Measurements from ENCODE around the gene PWP2.
"Not testable (repeated sequence)": the region's sequence is repeated elsewhere in the genome, so short reads cannot be mapped to it uniquely, and the experiment has no call there.

The PWP2 gene

DNA sequence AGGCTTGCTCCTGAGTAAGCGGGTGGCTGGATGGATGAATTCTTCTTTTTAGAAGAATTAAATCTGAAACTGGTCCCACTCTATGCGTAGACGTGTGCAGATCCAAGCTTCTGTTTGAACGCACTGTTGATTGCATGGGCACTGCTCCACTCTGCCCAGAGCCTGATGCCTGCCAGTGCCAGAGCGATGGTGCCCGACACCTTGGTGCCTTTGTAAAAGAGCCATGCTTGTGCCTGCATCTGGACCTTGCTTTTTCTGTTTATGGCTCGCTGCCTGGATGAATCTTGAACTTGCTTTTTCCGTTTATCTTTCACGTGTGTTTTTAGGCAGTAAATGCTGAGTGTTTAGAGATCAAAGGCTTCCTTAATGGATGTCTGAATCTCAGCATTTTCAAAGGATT, 15.0 kb upstream of the PWP2 start:
- CTCF ChIA-PET: no interaction called here
- TF ChIP-seq ELF4 (IDR thresholded peaks at IDR 0.05): no peak
- TF ChIP-seq SP1 (IDR thresholded peaks at IDR 0.05): no peak
- TF ChIP-seq, protein P1, sequence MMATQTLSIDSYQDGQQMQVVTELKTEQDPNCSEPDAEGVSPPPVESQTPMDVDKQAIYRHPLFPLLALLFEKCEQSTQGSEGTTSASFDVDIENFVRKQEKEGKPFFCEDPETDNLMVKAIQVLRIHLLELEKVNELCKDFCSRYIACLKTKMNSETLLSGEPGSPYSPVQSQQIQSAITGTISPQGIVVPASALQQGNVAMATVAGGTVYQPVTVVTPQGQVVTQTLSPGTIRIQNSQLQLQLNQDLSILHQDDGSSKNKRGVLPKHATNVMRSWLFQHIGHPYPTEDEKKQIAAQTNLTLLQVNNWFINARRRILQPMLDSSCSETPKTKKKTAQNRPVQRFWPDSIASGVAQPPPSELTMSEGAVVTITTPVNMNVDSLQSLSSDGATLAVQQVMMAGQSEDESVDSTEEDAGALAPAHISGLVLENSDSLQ (IDR thresholded peaks at IDR 0.05): no peak
- no peak for TF ChIP-seq ARNT (IDR thresholded peaks at IDR 0.05)
- TF ChIP-seq FOXK2 (IDR thresholded peaks at IDR 0.05): no peak
- TF ChIP-seq NFRKB (IDR thresholded peaks at IDR 0.05): no peak
- TF ChIP-seq L3MBTL2 (conservative IDR thresholded peaks at IDR 0.05): no peak
- TF ChIP-seq FOXA1 (IDR thresholded peaks at IDR 0.05): no peak
- TF ChIP-seq HDGF (IDR thresholded peaks at IDR 0.05; ENCODE audit: borderline replicate concordance): no peak
- no peak for TF ChIP-seq LEF1 (IDR thresholded peaks at IDR 0.05; ENCODE audit: borderline replicate concordance)
- TF ChIP-seq CTBP1 (IDR thresholded peaks at IDR 0.05; ENCODE audit: borderline replicate concordance): no peak
- TF ChIP-seq BHLHE40 (IDR thresholded peaks at IDR 0.05; ENCODE audit: borderline replicate concordance): no peak
- no peak for TF ChIP-seq SUZ12 (IDR thresholded peaks at IDR 0.05)
- no peak for TF ChIP-seq ZNF384 (IDR thresholded peaks at IDR 0.05)
- POLR2A ChIA-PET: no interaction called here

DNA sequence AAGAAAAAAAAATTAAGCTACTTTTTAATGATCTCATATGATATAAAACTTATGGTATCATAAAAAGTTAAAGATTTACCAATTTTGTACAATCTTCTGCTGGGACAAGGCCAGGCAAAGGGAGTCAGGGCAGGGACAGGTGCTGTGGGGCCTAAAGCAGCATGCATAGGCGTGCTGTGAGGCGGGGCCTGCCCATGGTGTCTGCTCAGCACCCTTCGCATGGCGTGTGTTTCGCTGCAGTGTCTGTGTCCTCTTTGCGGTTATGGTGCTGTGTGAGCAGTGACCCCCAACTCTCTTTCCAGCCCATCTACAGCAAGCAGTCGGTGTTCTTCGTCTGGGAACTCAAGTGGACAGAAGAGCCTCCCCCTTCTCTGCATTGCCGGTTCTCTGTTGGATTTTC, 13.4 kb upstream of the PWP2 start:
- DNase-seq (ENCODE audit: extremely low spot score): no peak
- TF ChIP-seq ZNF384 (IDR thresholded peaks at IDR 0.05) (no peak), NFRKB (IDR thresholded peaks at IDR 0.05) (no peak), FOXM1 (IDR thresholded peaks at IDR 0.05; ENCODE audit: borderline replicate concordance) (no peak), BHLHE40 (IDR thresholded peaks at IDR 0.05; ENCODE audit: borderline replicate concordance) (no peak), LEF1 (IDR thresholded peaks at IDR 0.05; ENCODE audit: borderline replicate concordance) (no peak), L3MBTL2 (conservative IDR thresholded peaks at IDR 0.05) (no peak), TARDBP (IDR thresholded peaks at IDR 0.05) (no peak), SP1 (IDR thresholded peaks at IDR 0.05) (no peak), ELF4 (IDR thresholded peaks at IDR 0.05) (no peak), FOXA1 (IDR thresholded peaks at IDR 0.05) (no peak), CTBP1 (IDR thresholded peaks at IDR 0.05; ENCODE audit: borderline replicate concordance) (no peak), FOXK2 (IDR thresholded peaks at IDR 0.05) (no peak), ARNT (IDR thresholded peaks at IDR 0.05) (no peak), SUZ12 (IDR thresholded peaks at IDR 0.05) (no peak)
- TF ChIP-seq, protein P1 (IDR thresholded peaks at IDR 0.05): no peak
- POLR2A ChIA-PET: no interaction called here
- CTCF ChIA-PET: no interaction called here

More for the DNA sequence above, 15.0 kb upstream of the PWP2 start:
- no peak for DNase-seq (ENCODE audit: extremely low spot score)

DNA sequence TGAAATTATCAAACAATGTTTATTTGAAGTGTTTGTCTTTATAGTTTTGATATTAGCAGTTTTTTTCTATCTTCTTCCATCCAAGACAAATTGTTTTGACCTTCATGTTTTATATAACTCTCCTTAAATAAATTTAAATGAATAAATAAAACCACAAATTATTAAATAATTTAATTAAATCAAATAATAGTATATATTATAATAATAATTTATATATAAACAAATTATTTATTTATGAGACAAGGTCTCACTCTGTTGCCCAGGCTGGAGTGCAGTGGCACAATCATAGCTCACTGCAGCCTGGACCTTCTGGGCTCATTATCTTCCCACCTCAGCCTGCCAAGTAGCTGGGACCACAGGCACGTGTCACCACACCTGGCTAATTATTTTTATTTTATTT, 12.4 kb upstream of the PWP2 start:
- DNase-seq (ENCODE audit: extremely low spot score): no peak
- TF ChIP-seq HDGF (IDR thresholded peaks at IDR 0.05; ENCODE audit: borderline replicate concordance) (no peak), ARNT (IDR thresholded peaks at IDR 0.05) (no peak), CTBP1 (IDR thresholded peaks at IDR 0.05; ENCODE audit: borderline replicate concordance) (no peak), L3MBTL2 (conservative IDR thresholded peaks at IDR 0.05) (no peak), ELF4 (IDR thresholded peaks at IDR 0.05) (no peak), LEF1 (IDR thresholded peaks at IDR 0.05; ENCODE audit: borderline replicate concordance) (no peak), TARDBP (IDR thresholded peaks at IDR 0.05) (no peak), FOXA1 (IDR thresholded peaks at IDR 0.05) (no peak)
- ChIA-PET CTCF (no interaction called here), POLR2A (no interaction called here)

DNA sequence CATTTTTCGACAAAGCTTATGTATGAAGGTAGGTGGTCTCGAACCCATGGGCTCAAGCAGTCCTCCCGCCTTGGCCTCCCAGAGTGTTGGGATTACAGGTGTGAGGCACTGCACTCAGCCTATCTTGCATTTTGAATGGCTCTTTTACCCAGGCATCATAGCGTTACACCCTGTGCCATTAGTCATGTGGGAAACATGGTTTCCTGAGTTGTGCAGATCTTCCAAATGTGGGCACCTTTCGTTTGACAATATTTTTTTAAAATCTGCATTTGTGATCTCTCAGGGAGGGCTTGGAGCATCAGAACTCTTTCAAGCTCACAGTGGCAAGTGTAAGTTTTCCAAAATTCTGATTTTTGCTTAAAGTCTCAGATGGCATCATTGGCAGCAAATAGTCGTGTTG, 8.7 kb upstream of the PWP2 start:
- CTCF ChIA-PET; DNase-seq (ENCODE audit: extremely low spot score); POLR2A ChIA-PET: not testable (repeated sequence)

DNA sequence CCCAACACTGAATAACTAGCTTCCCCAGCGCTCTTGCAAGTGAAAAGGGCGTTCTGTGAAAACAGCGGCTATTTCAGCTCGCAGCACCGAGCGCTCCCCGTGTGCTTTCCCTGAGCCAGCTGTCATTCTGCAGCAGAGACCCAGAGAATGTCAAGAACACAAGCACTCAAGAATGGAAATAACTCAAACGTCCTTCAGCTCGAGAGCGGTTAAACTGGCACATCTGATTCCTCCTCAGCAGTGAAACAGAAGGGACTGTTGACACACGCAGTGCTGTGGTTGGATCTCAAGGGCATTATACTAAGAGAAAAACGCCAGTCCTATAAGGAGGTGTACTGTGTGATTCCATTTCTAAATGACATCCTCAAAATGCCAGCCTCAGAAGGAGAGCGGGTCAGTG, 8.2 kb upstream of the PWP2 start:
- DNase-seq (ENCODE audit: extremely low spot score); POLR2A ChIA-PET; CTCF ChIA-PET: not testable (repeated sequence)

DNA sequence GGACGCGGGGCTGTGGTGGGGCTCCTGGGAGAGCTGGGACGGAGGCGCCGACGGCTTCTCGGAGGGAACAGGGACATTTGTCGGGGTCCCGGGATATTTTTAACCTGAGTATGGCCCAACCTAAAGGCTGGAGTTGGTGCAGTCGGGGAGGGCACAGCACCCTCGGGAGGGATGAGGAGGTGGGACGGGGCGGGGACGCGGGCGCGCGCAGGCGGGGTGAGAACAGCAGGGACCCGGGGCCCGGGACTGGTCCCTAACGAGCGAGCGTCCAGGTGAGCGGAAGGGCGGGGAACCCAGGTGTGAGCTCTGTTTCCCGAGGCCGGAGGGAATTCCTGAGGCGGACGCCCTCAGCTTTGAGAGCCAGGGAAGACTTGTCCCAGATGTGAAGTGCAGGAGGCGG, 390 bp downstream of the PWP2 start:
- DNase-seq (ENCODE audit: extremely low spot score); POLR2A ChIA-PET; CTCF ChIA-PET: not testable (repeated sequence)

DNA sequence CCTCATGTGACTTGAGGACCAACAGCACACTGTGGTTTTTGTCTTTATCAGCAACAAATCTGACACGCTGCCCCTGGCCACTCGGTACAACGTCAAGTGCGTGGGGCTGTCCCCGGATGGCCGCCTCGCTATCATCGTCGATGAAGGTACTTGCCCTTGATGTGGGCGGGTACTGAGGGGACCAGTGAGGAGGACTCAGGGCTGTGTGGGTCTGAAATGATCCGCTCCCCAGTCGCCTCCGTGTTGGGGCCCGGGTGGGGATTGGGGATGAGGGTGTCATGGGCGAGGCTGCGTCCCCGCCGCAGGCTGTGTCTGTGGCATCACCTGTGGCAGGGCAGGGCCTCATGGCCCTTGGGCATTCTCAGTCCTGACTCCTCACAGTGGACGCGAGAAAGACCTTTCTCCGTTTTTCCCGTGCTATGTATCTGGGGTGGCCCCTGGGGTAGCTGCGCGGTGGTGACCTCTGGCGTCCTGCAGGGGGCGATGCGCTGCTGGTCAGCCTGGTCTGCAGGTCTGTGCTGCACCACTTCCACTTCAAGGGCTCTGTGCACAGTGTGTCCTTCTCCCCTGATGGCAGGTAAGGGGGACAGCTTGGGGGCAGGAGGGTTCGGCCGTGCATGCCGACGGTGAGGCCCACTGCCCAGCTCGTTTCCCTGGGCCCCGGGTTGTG, 6.6 kb downstream of the PWP2 start:
- DNase-seq (ENCODE audit: extremely low spot score); CTCF ChIA-PET; POLR2A ChIA-PET: not testable (repeated sequence)

DNA sequence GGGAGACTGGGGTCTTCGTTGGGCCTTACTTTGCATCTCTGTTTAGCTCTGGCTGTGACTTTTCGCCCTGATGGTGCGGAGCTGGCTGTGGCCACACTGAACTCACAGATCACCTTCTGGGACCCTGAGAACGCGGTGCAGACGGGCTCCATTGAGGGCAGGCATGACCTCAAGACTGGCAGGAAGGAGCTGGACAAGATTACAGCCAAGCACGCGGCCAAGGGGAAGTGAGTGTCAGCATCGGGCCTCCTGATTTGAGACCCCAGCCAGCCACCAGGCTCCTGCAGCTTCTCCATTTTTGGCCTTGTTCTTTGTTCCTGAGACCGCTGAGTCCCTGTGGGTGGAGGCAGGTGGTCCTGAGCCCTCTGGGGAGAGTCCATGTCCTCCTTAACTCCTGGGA, 14.9 kb downstream of the PWP2 start:
- CTCF ChIA-PET; POLR2A ChIA-PET; DNase-seq (ENCODE audit: extremely low spot score): not testable (repeated sequence)

DNA sequence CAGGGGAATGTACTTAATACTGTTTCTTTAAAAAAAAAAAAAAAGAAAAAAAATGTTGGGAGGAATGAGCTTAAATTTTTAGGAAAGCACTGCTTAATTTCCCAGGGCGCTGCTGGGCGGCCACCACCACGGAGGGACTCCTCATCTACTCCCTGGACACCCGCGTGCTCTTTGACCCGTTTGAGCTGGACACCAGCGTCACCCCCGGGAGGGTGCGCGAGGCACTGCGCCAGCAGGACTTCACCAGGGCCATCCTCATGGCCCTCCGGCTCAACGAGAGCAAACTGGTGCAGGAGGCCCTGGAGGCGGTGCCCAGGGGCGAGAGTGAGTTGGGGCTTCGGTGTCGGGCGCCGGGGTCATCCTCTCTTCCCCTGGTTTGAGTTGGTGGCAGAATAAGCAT, 20.6 kb downstream of the PWP2 start:
- DNase-seq (ENCODE audit: extremely low spot score); POLR2A ChIA-PET; CTCF ChIA-PET: not testable (repeated sequence)

DNA sequence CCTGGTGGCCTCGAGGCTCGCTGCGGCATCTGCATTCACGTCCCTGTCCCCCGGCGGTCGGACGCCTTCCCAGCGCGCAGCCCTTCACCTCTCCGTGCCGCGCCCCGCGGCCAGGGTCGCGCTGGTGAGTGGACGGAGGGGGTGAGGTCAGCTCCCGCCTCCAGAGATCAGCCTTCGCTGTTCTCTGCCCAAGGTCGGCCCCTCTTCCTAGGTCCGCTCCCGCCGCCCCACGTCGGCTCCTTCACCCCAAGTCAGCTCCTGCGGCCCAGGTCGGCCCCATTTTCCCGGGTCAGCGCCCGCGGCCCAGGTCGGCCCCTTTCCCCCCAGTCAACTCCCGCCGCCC, 26.5 kb downstream of the PWP2 start:
- DNase-seq (ENCODE audit: extremely low spot score); CTCF ChIA-PET; POLR2A ChIA-PET: not testable (repeated sequence)

DNA sequence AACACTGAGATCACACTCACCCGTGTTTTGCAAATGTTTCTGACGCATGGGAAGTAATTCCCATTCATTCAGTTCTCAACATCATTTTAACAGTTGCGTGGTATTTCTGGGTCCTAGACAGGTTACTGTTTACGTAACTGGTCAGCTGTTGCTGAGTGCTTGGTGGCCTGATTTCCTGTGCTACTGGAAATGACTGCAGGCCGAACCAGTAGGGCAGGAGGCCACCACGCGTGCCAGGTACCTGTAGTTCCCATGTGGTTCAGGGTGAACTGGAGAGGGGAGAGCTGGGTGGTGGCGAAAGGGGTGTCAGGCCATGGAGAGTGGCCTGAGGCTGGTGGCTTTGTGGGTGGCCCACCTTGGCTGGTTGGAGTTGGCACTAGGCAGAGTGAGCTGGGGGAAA, 27.5 kb downstream of the PWP2 start:
- CTCF ChIA-PET; POLR2A ChIA-PET; DNase-seq (ENCODE audit: extremely low spot score): not testable (repeated sequence)

DNA sequence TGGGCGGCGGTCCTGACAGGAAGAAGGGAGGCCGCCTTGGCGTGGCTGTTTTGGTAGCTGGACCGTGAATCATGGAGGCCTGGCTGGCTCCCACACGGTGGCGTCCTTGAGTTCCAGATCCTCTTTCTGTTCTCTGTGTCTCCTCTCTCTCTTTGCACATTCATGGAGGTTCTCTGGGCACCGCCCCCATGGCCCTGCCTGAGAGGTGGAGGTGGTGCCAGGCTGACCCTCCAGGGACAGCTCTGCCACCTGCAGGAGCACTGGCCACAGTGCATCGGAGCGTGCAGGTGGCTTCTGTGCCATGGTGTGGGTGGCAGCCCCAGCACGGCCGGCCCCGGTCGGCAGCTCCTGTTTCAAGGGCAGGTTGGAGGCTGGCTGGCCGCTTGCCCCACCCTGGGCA, 30.8 kb downstream of the PWP2 start:
- CTCF ChIA-PET; DNase-seq (ENCODE audit: extremely low spot score); POLR2A ChIA-PET: not testable (repeated sequence)

DNA sequence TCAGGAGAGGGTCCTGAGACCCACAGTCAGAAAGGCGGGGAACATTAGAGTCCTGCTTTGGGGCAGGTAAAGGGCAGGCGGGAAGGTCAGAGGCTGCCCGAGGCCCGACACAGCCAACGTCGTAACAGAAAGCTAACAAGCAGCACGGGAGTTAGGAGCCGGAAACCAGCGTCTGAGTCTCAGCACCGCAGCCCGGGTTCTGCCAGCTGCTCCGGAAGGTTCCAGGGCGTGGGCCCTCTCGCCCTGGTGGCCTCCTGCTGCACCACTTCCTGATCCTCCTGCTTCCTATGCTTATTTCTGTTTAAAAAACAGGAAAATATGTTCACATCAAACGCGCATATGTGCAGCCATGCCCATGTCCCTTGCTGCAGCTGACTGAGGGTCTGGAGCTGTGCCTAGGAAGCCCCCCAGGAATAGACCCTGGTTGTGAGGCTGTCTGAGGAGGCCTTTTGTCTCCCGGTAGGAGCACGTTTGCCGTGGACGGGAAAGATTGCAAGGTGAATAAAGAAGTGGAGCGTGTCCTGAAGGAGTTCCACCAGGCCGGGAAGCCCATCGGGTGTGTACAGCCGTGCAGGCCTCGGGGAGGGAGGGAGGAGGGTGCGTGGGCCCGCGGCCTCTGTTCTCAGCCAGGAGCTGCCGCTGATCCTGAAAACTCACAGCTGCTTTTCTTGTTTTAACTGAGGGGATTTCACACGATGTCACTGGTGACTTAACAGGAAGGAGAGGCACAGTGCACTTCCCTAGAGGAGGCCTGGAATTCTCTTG, 32.8 kb downstream of the PWP2 start:
- CTCF ChIA-PET; DNase-seq (ENCODE audit: extremely low spot score); POLR2A ChIA-PET: not testable (repeated sequence)

Data from HEK293T (cell line).